Middle frontal gyrus (tissue), 1 donor: ENCODE results near the gene AKT3.
A peak's percentile ranks its signal among the peaks of the same experiment; 100 is the strongest.
"Not testable (repeated sequence)": the region's sequence is repeated elsewhere in the genome, so short reads cannot be mapped to it uniquely, and the experiment has no call there.

Experiments
- DNase-seq: peaks from one replicate; pipeline ENCODE4 v3.0.0-alpha.2; 2015; ENCODE audit warnings: low spot score; ENCODE audit errors: extremely low spot score

AKT3 gene

DNA sequence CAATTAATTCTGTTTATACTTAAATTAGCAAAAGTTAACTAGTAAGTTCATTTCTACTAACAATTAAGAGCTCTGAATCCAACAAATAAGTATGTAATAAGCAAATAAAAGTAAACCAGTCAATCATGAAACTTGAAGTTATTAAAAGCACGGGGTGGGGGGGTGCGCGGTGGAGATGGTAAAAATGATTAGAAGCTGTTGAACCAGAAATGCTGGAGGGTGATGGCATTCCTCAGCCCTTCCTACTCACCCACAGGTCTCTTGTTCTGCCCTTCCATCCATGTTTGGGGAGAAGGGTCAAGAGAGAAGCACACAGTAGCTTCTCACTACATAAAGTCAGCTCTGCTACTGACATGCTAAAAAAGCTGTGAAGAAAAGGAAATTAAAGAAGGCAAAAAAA, 63.5 kb downstream of the AKT3 start:
- DNase-seq, result no peak

DNA sequence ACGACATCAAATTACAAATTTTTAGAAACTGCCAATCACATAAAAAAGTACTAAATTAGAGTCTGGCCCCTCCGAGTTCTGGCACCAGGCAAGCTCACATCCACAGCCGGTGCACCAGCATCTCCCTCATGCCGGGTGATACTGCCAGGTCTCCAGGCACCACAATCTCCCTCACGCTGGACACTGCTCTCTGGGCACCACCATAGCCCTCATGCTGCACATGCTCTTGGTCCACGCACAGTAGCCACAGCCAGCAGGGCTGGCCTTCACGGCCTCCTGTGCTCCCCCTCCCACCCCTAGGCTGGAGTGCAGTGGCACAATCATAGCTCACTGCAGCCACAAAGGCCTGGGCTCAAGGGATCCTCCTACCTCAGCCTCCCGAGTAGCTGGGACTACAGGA, 65.5 kb downstream of the AKT3 start:
- no peak for DNase-seq

DNA sequence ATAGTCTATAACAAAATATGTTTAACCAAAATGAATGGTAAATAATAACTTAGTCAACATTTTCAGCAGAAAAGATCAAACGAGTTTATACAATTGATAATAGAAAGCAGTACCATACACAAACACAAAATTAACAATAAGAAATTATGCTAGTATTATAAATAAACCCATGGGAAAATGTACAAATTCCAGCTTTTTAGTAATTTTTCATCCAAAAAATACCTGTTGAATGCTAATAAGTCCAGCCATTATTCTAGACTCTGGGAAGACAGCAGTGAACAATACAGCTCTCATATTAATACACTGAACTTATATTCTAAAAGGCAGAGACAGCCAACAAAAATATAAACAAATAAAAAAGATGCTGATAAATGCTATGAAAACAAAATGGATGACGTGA, 66.3 kb downstream of the AKT3 start:
- DNase-seq, result no peak

DNA sequence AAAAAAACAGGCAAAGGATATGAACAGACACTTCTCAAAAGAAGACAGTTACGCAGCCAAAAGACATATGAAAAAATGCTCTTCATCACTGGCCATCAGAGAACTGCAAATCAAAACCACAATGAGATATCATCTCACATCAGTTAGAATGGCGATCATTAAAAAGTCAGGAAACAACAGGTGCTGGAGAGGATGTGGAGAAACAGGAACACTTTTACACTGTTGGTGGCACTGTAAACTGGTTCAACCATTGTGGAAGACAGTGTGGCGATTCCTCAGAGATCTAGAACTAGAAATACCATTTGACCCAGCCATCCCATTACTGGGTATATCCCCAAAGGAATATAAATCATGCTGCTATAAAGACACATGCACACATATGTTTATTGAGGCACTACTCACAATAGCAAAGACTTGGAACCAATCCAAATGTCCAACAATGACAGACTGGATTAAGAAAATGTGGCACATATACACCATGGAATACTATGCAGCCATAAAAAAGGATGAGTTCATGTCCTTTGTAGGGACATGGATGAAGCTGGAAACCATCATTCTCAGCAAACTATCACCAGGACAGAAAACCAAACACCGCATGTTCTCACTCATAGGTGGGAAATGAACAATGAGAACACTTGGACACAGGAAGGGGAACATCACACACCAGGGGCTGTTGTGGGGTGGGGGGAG, 77.5 kb downstream of the AKT3 start:
- DNase-seq, result not testable (repeated sequence)

DNA sequence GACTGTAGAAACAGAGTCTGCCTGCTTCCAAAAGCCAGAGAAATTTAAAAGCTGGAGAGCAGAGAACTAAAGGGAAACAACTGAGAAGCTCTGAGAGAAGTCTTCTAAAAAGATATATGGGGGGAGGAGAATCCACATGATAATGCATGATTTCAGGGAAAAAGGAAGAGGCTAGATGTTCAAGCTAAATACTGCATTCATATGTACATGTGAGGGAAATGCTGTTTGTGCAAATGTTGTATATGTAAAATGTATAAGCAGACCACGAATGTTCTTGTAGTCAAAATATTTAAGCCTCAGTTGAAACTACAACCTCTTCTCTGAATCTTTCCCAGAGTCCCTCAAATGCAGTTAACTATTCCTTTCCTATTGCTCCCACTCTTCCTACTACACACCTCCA, 79.2 kb downstream of the AKT3 start:
- DNase-seq, result no peak

DNA sequence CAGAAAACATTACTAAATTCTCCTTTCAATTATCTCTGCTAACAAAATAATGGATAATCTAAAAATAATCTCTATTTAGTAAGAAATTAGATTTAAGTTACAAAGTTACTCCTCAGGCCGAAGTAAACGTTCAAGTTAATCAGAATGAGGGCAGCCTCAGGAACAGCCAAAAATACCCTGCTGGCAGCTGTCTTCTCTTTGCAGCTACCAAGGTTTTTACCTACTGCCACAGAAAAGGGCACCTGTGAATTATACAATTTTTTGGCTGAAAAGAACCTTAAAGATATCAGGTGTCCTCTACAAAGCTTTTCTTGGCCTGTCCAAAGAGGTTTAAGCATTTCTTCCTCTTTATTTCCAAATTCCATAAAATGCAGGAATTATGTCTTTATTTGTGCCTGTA, 84.4 kb downstream of the AKT3 start:
- DNase-seq, result no peak

DNA sequence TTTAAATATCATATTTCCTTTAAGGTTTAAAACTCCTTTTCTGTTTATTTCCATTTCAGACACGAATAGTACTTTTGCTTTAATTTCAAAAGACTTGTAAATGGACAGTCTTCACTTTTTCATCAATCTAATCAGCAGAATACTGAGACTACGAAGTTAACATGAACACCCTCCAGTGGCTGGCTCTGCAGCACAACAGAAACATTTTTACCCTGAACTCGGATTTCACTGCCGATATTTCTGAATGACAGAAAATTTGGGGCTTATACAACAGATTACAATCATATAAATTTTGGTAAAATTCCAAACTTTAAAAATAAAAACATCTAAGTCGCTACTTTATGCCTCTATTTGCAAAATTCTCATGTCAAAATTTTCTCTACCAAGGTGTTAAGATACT, 86.2 kb downstream of the AKT3 start:
- DNase-seq, result no peak

DNA sequence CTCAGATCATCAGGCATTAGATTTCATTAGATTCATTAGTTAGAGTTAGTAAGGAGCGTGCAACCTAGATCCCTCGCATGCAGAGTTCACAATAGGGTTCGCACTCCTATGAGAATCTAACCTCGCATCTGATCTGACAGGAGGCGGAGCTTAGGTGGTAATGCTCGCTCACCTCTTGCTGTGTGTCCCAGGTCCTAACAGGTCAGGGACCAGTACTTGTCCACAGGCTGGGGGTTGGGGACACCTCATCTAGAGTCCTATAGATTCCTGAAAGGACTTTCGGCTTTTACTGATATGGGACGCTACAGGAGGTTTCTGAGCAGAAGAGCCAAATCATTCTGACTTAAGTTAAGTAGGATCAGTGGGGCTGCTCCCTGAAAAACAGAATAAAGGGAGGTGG, 91.4 kb downstream of the AKT3 start:
- no peak for DNase-seq

DNA sequence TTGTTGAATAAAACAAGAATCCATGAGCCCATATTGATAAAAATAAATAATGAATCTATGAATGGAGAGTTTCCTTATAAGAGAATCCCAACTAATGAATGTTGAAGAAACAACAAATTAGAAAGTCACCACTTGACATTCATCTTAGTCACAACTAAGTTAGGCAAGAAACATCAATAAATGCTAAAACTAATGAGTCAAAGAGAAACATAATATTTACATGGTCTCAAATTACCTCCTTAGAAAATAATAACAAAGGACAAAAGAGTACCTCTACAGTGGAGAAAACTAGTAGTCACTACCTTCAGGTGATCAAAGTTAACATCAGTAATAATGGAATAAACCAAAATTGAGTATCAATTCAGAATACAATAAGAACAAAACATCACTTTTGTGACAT, 93.5 kb downstream of the AKT3 start:
- no peak for DNase-seq

DNA sequence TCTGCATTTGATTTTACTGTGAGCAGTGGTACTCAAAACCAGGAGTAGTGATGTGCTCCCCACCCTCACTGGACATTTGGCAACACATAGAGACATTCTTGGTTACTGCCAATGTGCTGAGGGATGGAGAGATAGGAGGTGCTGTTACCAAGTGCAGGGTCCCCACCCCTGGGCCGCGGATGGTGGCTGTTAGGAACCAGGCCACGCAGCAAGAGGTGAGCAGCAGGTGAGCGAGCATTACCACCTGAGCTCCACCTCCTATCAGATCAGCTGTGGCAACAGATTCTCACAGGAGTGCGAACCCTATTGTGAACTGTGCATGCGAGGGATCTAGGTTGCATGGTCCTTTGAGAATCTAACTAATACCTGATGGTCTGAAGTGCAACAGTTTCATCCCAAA, 95.7 kb downstream of the AKT3 start:
- no peak for DNase-seq

DNA sequence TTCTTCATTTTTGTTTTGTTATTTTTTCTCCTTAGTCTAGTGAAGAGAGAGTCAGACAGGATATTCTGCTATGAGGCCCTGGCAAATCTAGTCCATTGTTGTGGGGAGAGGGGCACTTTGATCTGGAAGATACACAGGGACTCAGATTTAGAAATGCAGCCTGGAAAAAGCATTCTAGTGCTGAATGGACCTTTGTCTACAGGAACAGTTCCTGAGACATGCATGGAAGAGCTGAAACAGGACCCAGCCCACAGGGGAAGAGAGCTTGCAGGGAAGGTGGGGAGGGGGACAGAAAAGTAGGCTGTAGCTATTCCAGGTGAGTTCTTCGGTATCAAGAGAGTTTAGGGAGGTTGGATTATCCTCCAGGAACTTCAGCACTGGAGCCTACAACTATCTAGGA, 98.5 kb downstream of the AKT3 start:
- no peak for DNase-seq

DNA sequence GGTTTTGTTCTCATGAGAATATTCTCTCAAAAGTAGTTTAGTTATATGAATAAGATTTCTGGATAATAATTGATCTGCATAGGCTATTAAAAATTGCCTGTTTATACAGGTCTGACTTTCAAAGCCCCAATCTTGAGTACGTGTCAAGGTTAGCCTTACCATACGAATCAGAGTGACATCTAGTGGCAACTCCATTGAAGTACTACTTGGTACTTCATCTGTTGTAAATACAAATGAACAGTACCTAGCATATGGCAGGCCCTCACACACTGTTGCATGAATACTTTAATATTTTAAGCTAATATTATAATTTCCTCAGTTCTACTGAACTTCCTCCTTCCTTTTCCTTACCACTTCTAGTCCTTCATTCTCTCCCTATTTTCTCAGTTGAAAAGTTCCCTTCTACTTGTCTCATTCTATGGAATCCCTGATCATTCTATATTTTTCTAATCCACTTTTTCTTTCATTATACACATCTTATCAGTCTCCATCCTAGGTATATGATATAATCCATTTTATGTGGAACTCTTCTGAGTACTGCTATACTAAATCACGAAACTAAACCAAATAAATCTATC, 101.2 kb downstream of the AKT3 start:
- DNase-seq, result peak; percentile 72

DNA sequence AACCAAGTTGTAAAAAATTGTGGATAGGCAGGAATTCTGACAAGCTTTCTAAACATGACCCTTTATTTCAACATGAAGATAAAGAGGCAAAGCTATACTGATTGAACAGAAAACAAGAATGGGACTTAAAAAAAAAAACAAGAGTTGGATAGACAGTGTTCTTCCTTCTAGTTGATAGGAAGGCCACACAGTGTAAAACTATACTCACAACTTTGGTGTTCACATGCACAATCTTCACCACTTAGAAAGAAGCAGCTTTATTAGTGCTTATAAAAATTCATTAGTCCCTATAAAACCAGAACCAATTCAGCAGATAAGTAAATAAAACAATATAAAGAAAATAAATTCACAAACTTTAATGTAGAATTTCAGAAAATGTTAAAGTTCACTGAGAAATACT, 101.8 kb downstream of the AKT3 start:
- no peak for DNase-seq

DNA sequence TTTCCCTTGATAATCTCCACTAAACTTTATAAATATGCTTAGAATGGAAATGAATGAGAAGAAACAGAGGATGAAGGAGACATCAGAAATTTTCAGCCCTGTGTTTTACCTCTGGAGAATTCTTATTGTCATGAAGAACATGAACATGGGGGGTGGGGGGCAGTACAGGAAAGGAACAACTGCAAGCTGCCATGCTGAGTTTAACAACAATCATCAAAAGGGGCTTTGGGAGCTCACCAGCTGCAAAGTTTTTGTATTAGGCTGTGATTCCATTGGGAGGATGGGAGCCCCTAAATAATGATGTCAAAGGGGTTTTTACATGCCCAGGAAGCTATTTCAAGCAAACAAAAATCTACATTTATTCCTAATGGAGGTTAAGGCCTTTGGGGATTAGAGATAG, 103.3 kb downstream of the AKT3 start:
- no peak for DNase-seq

DNA sequence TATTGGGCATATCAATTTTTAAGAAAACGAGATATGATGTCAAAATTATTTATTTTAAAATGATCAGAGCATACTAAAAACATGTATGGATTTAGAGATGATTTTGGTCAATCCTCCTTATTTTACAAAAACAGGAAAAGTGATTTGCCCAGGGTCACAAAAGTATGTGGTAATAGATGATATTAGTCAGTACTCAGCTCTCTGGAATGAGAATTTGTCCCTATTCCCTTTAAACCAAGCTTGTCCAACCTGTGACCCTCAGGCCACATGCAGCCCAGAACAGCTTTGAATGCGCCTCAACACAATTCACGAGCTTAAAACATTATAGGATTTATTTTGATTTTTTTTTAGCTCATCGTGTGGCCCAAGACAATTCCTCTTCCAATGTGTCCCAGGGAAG, 104.7 kb downstream of the AKT3 start:
- no peak for DNase-seq

DNA sequence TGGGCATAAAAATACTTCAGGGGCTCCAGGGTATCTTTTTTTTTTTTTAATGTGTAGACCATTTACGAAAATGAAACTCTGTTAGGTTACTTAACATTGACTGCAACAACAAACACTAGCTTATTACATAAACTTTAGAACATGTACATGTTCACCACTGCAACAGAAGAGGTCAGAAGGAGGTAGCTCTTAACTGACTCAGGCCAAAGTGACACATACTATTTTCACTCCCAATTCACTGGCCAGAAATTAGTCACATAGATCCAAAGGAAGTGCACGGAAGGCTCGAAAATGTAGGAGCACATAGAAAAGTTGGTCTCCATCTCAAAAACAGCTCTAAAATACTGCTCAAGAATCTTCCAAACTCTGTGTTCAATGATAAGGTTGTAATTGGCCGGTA, 107.2 kb downstream of the AKT3 start:
- no peak for DNase-seq

DNA sequence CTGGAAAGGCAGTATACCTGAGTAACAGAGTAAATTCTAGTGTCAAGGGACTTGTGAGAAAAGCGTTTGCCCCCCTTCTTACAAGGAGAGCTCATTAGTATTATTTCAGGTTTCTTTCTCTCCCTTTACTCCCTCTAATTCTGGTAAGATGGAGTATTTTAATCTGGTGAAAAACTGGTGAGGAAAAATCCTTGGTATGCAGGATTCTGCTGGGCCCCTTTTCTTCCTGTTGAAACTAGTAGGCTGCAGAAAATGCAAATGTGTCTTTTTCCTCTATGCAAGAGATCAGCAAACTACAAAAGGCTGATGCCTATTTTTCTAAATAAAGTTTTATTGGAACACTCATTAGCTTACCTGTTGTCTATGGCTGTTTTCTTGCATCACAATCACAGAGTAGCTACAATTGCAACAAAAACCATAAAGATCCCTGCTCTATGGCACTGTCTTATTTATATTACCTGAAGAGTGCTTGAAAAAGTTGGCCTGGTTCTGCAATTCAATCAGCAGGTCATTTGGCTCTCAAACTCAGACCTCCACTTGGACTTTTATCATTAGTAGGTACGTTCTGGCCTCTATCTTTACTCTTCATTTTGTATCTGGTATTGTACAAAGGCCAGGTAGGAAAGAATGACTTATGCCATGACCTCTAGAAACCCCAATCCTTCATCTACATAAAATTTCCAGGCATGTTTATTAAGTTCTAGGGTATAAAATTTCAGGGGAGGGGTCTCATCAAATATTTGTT, 109.6 kb downstream of the AKT3 start:
- no peak for DNase-seq

DNA sequence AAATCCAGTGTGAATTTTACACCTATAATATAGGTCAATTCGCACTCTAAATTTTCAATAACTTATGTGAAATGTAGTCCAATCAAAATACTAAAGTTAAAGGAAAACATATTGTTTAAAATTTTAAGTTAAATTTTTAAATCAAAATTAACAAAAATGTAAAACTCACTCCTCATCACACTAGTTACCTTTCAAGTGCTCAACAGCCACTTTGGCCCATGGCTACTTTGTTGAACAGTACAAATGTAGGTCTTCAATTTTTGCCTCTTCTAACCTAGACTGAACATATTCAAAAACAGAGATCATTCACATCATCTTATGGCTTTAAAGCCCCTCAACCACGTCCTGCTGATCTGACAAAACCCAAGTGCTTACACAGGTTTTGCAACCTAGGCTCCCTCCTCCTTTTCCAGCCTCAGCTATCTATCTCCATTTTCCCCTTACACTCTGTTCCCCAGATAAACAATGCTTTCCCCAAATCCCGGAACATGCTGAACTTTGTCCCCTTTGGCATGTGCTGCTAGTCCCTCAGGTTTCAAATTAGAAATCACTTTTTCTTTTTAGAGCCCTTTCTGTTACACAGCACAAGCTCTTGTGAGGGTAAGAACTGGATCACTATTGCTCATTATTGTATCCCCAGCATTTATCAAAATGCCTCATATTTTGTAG, 110.6 kb downstream of the AKT3 start:
- DNase-seq, result no peak

DNA sequence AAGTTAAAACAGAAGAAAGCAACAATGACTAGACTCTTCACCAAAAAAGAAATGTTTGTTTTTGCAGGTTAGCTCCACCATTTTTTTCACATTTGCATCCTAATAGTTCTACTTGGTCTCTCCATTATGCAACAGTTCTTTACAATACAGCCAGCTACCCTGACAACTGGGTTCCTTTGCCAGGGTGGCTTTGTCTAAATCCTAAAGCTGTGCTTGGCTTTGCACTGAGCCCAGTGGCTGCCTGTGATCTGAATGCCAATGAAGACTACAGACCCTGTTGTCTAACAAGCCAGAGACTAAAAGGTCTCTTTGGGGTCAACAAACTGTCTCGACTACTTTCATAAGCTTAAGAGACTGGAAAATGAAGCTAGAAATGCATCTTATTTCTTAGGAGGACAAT, 112.0 kb downstream of the AKT3 start:
- DNase-seq, result peak; percentile 53

DNA sequence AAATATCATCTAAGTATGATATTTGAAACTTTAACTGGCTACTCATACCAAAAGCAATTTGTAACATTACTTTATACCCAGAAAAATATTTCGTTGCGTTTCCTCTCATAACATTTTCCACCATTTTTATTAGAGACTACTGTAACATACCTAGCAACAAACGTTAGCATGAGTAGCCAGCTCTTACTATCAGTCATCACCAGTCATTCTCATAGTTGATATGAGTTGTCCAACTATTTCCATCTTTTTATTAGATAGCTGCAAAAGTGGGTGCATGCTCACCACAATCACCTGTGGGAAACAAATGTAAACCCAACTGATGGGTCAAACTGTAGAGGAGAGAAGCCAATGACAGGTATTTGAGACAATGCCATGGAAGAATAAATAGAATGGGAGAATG, 114.6 kb downstream of the AKT3 start:
- no peak for DNase-seq

DNA sequence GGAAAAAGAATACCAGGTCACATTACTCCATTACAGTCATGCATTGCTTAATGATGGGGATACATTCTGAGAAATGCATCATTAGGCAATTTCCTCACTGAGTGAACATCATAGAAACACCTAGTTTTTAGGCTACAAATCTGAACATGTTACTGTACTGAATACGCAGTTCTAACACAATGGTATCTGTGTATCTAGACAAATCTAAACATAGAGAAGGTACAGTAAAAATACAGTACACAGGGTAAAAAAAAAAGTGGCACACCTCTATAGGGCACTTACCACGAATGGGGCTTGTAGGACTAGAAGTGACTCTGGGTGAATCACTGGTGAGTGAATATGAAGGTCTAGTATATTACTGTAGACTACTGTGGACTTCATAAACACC, 115.7 kb downstream of the AKT3 start:
- no peak for DNase-seq

DNA sequence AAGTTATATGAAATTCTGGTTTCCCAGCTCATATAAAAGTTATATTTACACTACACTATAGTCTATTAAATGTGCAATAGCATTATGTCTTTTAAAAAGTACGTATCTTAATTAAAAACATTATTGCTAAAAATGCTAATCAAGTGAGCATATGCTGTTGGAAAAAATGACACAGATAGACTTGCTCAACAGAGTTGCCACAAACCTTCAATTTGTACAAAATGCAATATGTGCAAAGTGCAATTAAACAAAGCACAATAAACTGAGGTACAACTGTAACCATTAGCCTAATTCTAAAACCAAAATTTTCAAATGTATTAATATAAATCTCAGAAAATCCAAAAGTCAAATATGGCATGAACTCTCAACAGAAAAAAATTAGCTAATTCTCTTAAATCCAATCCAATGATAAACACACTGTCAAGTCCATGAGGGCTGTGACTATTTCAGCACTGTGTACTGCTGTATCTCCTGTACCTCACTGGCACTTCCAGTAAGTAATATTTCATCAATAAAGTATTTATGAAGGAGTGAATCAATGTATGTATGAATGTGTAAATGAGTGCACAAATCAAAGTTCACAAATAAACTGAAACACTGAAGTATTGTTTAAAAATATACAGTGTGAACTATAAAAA, 116.3 kb downstream of the AKT3 start:
- no peak for DNase-seq
